Measurements from ENCODE around the gene FKBP1A.

Gene FKBP1A

GRCh38 chr20:1335961-1336698 is 56.7 kb downstream of the FKBP1A start:
- peak in 1 of 10 donors; percentile 57 for DNase-seq
- intact Hi-C loops (cut with DNase I) = no loop called here

- no peak for DNase-seq
These were observed 58.1 kb downstream of the FKBP1A start for GRCh38 chr20:1334761-1335160.

GRCh38 chr20:1334370-1334731 is 58.5 kb downstream of the FKBP1A start:
- no peak for DNase-seq
- intact Hi-C loops (cut with DNase I) = no loop called here

More at GRCh38 chr20:1334761-1335160, 58.1 kb downstream of the FKBP1A start:
- intact Hi-C loops (cut with DNase I) = no loop called here

GRCh38 chr20:1333462-1334369 is 59.1 kb downstream of the FKBP1A start:
- intact Hi-C loops (cut with DNase I) = no loop called here

GRCh38 chr20:1332749-1333300 is 60.0 kb downstream of the FKBP1A start:
- DNase-seq = no peak
- intact Hi-C loops (cut with DNase I) = no loop called here

More at GRCh38 chr20:1333462-1334369, 59.1 kb downstream of the FKBP1A start:
- DNase-seq = peak in 1 of 10 donors; percentile 64

- no peak for DNase-seq
- intact Hi-C loops (cut with DNase I) = no loop called here
These were observed 60.9 kb downstream of the FKBP1A start for GRCh38 chr20:1331801-1332453.

GRCh38 chr20:1331101-1331500 is 61.8 kb downstream of the FKBP1A start:
- peak in 2 of 10 donors; percentile 51 to 62 for DNase-seq

GRCh38 chr20:1330075-1330830 is 62.6 kb downstream of the FKBP1A start:
- intact Hi-C loops (cut with DNase I) = no loop called here
- peak in 2 of 10 donors; percentile 36 to 84 for DNase-seq

More at GRCh38 chr20:1331101-1331500, 61.8 kb downstream of the FKBP1A start:
- intact Hi-C loops (cut with DNase I) = no loop called here

- intact Hi-C loops (cut with DNase I) = no loop called here
- DNase-seq = peak in 2 of 10 donors; percentile 66 to 70
These were observed 64.0 kb downstream of the FKBP1A start, which contains the start of gene SDCBP2 for GRCh38 chr20:1328680-1329330. Gene SDCBP2 (minus strand): TSS chr20:1329139. CDS start chr20:1320416, 8,723 bp downstream.

GRCh38 chr20:1327827-1328679 is 64.8 kb downstream of the FKBP1A start:
- peak in 2 of 10 donors; percentile 3 to 56 for DNase-seq
- intact Hi-C loops (cut with DNase I) = no loop called here

- intact Hi-C loops (cut with DNase I) = no loop called here
- peak in 7 of 10 donors; percentile 58 to 93 (median 79) for DNase-seq
These were observed 65.6 kb downstream of the FKBP1A start for GRCh38 chr20:1327241-1327653.

- intact Hi-C loops (cut with DNase I) = loop anchor here (1.0 kb wide), 1 partner anchor 67 kb away; the partner anchor contains the start of gene FKBP1A
- DNase-seq = peak in 2 of 10 donors; percentile 11 to 73
These were observed 66.6 kb downstream of the FKBP1A start for GRCh38 chr20:1326031-1326930.

- peak; percentile 91 to 99 (median 95) for DNase-seq
- intact Hi-C loops (cut with DNase I) = loop anchor here (1.0 kb wide), 1 partner anchor 68 kb away; the partner anchor contains the start of gene FKBP1A
These were observed 67.5 kb downstream of the FKBP1A start for GRCh38 chr20:1325173-1326030.

- intact Hi-C loops (cut with DNase I) = no loop called here
These were observed 68.2 kb downstream of the FKBP1A start for GRCh38 chr20:1324598-1325172.

GRCh38 chr20:1323830-1324597 is 68.8 kb downstream of the FKBP1A start:
- intact Hi-C loops (cut with DNase I) = no loop called here
- DNase-seq = peak in 3 of 10 donors; percentile 5 to 52 (median 41)

More at GRCh38 chr20:1324598-1325172, 68.2 kb downstream of the FKBP1A start:
- DNase-seq = peak in 3 of 10 donors; percentile 5 to 82 (median 81)
